GM12878 (cell line): ENCODE measurements around the gene SURF2. TPM values are rescaled to one million over a fixed set of nuclear protein-coding genes. Genes with fewer than 3 reads are reported as not detected.

Source experiments
- ATAC-seq: fragments of 200-7000 bp; cut with Tn5 transposase; 3 replicates; pipeline ENCODE4 v1.9.1; 2020; ENCODE audit warnings: mild to moderate bottlenecking, moderate library complexity
- BruUV-seq: library from RNA; stranded (reverse); fragments of 400-500 nt; replicated peaks from 2 replicates; lab custom pipeline; 2021; lab: Mats Ljungman, UMichigan
- CTCF ChIA-PET: fragments of 300-600 bp; sonication (Branson Sonifier 250); formaldehyde crosslinking; extraction: SDS; loops from one replicate; lab custom pipeline; 2021; ENCODE audit warnings: inconsistent platforms; lab: Yijun Ruan, JAX
- POLR2A ChIA-PET: fragments of 350-600 bp; formaldehyde crosslinking; extraction: SDS; loops from one replicate; lab custom pipeline; 2021; ENCODE audit warnings: inconsistent platforms; lab: Charles Lee
- RAD21 ChIA-PET: fragments of 300-600 bp; sonication (Branson Sonifier 250); formaldehyde crosslinking; loops from one replicate; lab custom pipeline; 2023; ENCODE audit warnings: antibody characterized with exemption; ENCODE audit not compliant: unreplicated experiment; lab: Charles Lee
- SMC1A ChIA-PET: fragments of 300-600 bp; sonication (Branson Sonifier 250); formaldehyde crosslinking; loops from one replicate; lab custom pipeline; 2023; ENCODE audit not compliant: unreplicated experiment, uncharacterized antibody; lab: Charles Lee
- DNase-seq: peaks from one replicate; pipeline ENCODE4 v3.0.0-alpha.2; 2011; ENCODE audit warnings: low read depth, low spot score
- FAIRE-seq: peaks from 3 replicates; lab custom pipeline; 2011; peaks lifted over from hg19 to GRCh38; lab: Jason Lieb, UNC
- H2AFZ ChIP-seq: 2 replicates; pipeline ENCODE4 v1.6.0; 2011; ENCODE audit warnings: low read depth, low read length, control low read depth; ENCODE audit not compliant: control insufficient read depth
- H3K27ac ChIP-seq: 2 replicates; pipeline ENCODE4 v1.5.1; 2011; ENCODE audit warnings: control low read depth; ENCODE audit not compliant: control insufficient read depth, insufficient read depth
- H3K27me3 ChIP-seq, 2 experiments: replicated peaks in 1 of 2; 2 replicates each; pipeline versions ENCODE4 v1.6.0 to v1.6.1; 2011; ENCODE audit warnings: low read length in 1 of 2; ENCODE audit not compliant: control insufficient read depth in 2 of 2, insufficient read depth in 2 of 2
- H3K36me3 ChIP-seq, 2 experiments: 2 replicates each; pipeline ENCODE4 v1.5.1; 2011; ENCODE audit warnings: low read length in 1 of 2; ENCODE audit not compliant: control insufficient read depth in 2 of 2, insufficient read depth in 2 of 2
- H3K4me1 ChIP-seq: 2 replicates; pipeline ENCODE4 v1.6.1; 2011; ENCODE audit warnings: mild to moderate bottlenecking, low read length, moderate library complexity, mixed read lengths; ENCODE audit not compliant: control insufficient read depth, insufficient read depth
- H3K4me2 ChIP-seq: 2 replicates; pipeline ENCODE4 v1.6.0; 2011; ENCODE audit warnings: control low read depth; ENCODE audit not compliant: control insufficient read depth, insufficient read depth
- H3K4me3 ChIP-seq: fragments of 200-600 bp; sonication (generic); 2 replicates; pipeline ENCODE4 v1.5.1; 2016
- H3K79me2 ChIP-seq: 2 replicates; pipeline ENCODE4 v1.6.0; 2011; ENCODE audit warnings: low read length; ENCODE audit not compliant: control insufficient read depth, insufficient read depth
- H3K9ac ChIP-seq: 2 replicates; pipeline ENCODE4 v1.8.0; 2011; ENCODE audit warnings: low read length, control low read depth, mixed read lengths; ENCODE audit not compliant: control insufficient read depth, insufficient read depth
- H3K9me3 ChIP-seq: replicated peaks from 3 replicates; pipeline ENCODE4 v1.5.1; 2011; ENCODE audit warnings: mild to moderate bottlenecking, low read length; ENCODE audit not compliant: control insufficient read depth, insufficient read depth
- H4K20me1 ChIP-seq: 2 replicates; pipeline ENCODE4 v1.6.0; 2011; ENCODE audit not compliant: control insufficient read depth, insufficient read depth
- ASH2L ChIP-seq: fragments of 300-600, 200-600 bp; sonication (generic); IDR thresholded peaks from 2 replicates; pipeline ENCODE4 v1.6.1; 2017; ENCODE audit warnings: low read depth, mild to moderate bottlenecking, borderline replicate concordance
- SRF ChIP-seq, 2 experiments: IDR thresholded peaks; 2 replicates each; pipeline ENCODE4 v1.6.1; 2011; ENCODE audit warnings: low read depth in 2 of 2, low read length in 2 of 2, mild to moderate bottlenecking in 1 of 2, moderate library complexity in 1 of 2
- TARDBP ChIP-seq: IDR thresholded peaks from 2 replicates; pipeline ENCODE4 v1.6.1; 2016; ENCODE audit warnings: borderline replicate concordance
- YY1 ChIP-seq: IDR thresholded peaks from 2 replicates; pipeline ENCODE4 v1.6.1; 2011; ENCODE audit warnings: low read depth, mild to moderate bottlenecking, low read length
- WGBS: methylation state at CpG from one replicate; pipeline ENCODE4 v1.1.6; 2016; ENCODE audit warnings: low lambda C conversion rate; ENCODE audit not compliant: insufficient replicate concordance, insufficient coverage; ENCODE audit errors: missing lambda C conversion rate; 5-methylcytosine and 5-hydroxymethylcytosine counted together
- in situ Hi-C: fragments of 300-500 bp; cut with MboI; formaldehyde crosslinking; loops from 9 replicates; pipeline ENCODE4 v1.14.3; 2018; ENCODE audit warnings: mixed read lengths
- intact Hi-C: fragments of 100-400 bp; cut with micrococcal nuclease; formaldehyde crosslinking; loops from one replicate; pipeline ENCODE4 v1.14.2; 2022; ENCODE audit not compliant: unreplicated experiment
- polyA plus RNA-seq, 11 experiments: library from polyadenylated mRNA; depleted of rRNA in 4 of 11; unstranded in 6 of 11; stranded (reverse) in 5 of 11; fragments of >200 nt; fragmentation: Nextera tagmentation in 4 of 11; fragmentation: Illumina TruSeq in 1 of 11; extraction: Ambion mirVana in 4 of 11; extraction: Trizol in 1 of 11; gene quantifications; 1 replicate in 1 of 11; 2 replicates in 10 of 11; pipeline versions ENCODE4 v1.2.1 to v1.2.3, GENCODE V29; 2011 to 2016; ENCODE audit warnings: inconsistent platforms in 2 of 11, missing spikeins in 2 of 11, low read depth in 1 of 11
- total RNA-seq, 4 experiments: library from RNA; depleted of rRNA in 3 of 4; stranded (reverse); fragments of >200 nt in 3 of 4; fragmentation: Illumina TruSeq in 1 of 4; extraction: Trizol in 1 of 4; gene quantifications; 2 replicates each; pipeline versions ENCODE4 v1.2.1 to v1.2.3, GENCODE V29; 2013 to 2021
- TF ChIP-seq, protein P1 (sequence below): fragments of 450-650 bp; formaldehyde crosslinking; IDR thresholded peaks from 2 replicates; pipeline ENCODE4 v1.4.0; 2020; ENCODE audit warnings: mild to moderate bottlenecking, moderate library complexity
- TF ChIP-seq, protein P2 (sequence below): fragments of 450-650 bp; IDR thresholded peaks from 2 replicates; pipeline ENCODE4 v1.6.1; 2017; ENCODE audit warnings: mild to moderate bottlenecking, moderate library complexity

SURF2 gene
- total and polyA plus RNA-seq, 10 of the 15 experiments (the other 5 are each of a cell fraction or from before 2014, with no cell fraction given): 4.0 to 41.7 (median 20.8) TPM

DNA sequence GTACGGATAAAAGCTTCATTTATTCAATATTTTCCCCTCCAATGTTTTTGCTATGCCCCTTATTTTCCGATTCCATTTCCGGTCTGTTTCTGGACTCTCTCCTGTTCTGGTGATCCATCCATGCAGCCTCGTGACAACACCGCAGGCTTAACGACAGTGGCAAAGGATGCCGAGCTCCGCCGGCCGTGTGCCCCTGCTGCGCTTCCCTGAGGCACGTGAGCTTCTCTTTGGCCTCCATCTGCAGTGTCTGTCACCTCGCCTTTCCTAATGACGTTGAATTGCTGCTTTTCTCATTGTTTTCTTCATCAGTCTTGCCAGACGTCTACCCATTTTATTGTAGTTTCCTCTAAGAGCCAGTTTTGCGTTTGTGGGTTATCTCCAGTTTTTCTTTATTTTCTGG is 49.0 kb upstream of the SURF2 start:
- CTCF ChIA-PET: interaction anchor here (0.9 to 1.3 kb wide), 2 partner anchors 67 to 120 kb away, joined by 3 read pairs; no protein-coding TSS in a partner anchor
- WGBS: 60% methylated on average over 16 of the region's 16 CpGs
- H4K20me1 ChIP-seq: no peaks in the 10 kb centered on the region
- H3K9ac ChIP-seq: no peak overlapping the region
- POLR2A ChIA-PET: no interaction called here
- TF ChIP-seq SRF (IDR thresholded peaks at IDR 0.05; ENCODE audit: low read depth in 2 of 2, low read length in 2 of 2) (no peak), YY1 (no peak), TARDBP (no peak), ASH2L (no peak)
- TF ChIP-seq, protein P1, sequence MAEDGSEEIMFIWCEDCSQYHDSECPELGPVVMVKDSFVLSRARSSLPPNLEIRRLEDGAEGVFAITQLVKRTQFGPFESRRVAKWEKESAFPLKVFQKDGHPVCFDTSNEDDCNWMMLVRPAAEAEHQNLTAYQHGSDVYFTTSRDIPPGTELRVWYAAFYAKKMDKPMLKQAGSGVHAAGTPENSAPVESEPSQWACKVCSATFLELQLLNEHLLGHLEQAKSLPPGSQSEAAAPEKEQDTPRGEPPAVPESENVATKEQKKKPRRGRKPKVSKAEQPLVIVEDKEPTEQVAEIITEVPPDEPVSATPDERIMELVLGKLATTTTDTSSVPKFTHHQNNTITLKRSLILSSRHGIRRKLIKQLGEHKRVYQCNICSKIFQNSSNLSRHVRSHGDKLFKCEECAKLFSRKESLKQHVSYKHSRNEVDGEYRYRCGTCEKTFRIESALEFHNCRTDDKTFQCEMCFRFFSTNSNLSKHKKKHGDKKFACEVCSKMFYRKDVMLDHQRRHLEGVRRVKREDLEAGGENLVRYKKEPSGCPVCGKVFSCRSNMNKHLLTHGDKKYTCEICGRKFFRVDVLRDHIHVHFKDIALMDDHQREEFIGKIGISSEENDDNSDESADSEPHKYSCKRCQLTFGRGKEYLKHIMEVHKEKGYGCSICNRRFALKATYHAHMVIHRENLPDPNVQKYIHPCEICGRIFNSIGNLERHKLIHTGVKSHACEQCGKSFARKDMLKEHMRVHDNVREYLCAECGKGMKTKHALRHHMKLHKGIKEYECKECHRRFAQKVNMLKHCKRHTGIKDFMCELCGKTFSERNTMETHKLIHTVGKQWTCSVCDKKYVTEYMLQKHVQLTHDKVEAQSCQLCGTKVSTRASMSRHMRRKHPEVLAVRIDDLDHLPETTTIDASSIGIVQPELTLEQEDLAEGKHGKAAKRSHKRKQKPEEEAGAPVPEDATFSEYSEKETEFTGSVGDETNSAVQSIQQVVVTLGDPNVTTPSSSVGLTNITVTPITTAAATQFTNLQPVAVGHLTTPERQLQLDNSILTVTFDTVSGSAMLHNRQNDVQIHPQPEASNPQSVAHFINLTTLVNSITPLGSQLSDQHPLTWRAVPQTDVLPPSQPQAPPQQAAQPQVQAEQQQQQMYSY (CRISPR knock-in tag): no peak
- TF ChIP-seq, protein P2, sequence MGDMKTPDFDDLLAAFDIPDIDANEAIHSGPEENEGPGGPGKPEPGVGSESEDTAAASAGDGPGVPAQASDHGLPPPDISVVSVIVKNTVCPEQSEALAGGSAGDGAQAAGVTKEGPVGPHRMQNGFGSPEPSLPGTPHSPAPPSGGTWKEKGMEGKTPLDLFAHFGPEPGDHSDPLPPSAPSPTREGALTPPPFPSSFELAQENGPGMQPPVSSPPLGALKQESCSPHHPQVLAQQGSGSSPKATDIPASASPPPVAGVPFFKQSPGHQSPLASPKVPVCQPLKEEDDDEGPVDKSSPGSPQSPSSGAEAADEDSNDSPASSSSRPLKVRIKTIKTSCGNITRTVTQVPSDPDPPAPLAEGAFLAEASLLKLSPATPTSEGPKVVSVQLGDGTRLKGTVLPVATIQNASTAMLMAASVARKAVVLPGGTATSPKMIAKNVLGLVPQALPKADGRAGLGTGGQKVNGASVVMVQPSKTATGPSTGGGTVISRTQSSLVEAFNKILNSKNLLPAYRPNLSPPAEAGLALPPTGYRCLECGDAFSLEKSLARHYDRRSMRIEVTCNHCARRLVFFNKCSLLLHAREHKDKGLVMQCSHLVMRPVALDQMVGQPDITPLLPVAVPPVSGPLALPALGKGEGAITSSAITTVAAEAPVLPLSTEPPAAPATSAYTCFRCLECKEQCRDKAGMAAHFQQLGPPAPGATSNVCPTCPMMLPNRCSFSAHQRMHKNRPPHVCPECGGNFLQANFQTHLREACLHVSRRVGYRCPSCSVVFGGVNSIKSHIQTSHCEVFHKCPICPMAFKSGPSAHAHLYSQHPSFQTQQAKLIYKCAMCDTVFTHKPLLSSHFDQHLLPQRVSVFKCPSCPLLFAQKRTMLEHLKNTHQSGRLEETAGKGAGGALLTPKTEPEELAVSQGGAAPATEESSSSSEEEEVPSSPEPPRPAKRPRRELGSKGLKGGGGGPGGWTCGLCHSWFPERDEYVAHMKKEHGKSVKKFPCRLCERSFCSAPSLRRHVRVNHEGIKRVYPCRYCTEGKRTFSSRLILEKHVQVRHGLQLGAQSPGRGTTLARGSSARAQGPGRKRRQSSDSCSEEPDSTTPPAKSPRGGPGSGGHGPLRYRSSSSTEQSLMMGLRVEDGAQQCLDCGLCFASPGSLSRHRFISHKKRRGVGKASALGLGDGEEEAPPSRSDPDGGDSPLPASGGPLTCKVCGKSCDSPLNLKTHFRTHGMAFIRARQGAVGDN: no peak
- TF ChIP-seq, all 136 proteins: peak for 0
- BruUV-seq: no TSS peak
- DNase-seq (no peak), ATAC-seq (no peak), FAIRE-seq (no peak)
- Histone ChIP-seq H3K79me2 (no peaks in the 10 kb centered on the region), H3K4me3 (no peak overlapping the region), H2AFZ (no peak overlapping the region), H3K27me3 (no peaks in the 10 kb centered on the region), H3K4me2 (no peak overlapping the region), H3K9me3 (no peaks in the 10 kb centered on the region; the same call in 2 of the 3 replicates), H3K4me1 (no peaks in the 10 kb centered on the region), H3K27ac (no peak overlapping the region), H3K36me3 (no peaks in the 10 kb centered on the region)
- ChIA-PET SMC1A (no interaction called here), RAD21 (no interaction called here)
- intact Hi-C loops: no loop called here
- in situ Hi-C loops: no loop called here
